DMS79 treated with DMSO at 0.1 percent for 48 hours (cell line): Measurements from ENCODE around the gene CASK.

Experiments
- DNase-seq: peaks from one replicate; lab custom pipeline; 2025; lab: John Stamatoyannopoulos, UW

CASK gene

GRCh38 chrX:41471786-41472185 is 451.6 kb downstream of the CASK start:
- DNase-seq: no peak

GRCh38 chrX:41470706-41471105 is 452.6 kb downstream of the CASK start:
- DNase-seq: no peak

GRCh38 chrX:41468647-41469323 is 454.6 kb downstream of the CASK start:
- peak; percentile 64 for DNase-seq
